HCT116 (cell line): ENCODE data around the gene RPUSD3. TPM values are rescaled to one million over a fixed set of nuclear protein-coding genes. Genes with fewer than 3 reads are reported as not detected.

Experiments used
- ATAC-seq: fragments of 200-7000 bp; cut with Tn5 transposase; 2 replicates; pipeline ENCODE4 v1.9.1; 2020; ENCODE audit warnings: mild to moderate bottlenecking, moderate library complexity
- BruUV-seq: library from RNA; stranded (reverse); fragments of 400-500 nt; replicated peaks from 2 replicates; lab custom pipeline; 2021; lab: Mats Ljungman, UMichigan
- CTCF ChIA-PET: fragments of 300-600 bp; sonication (Branson Sonifier 250); formaldehyde crosslinking; loops from one replicate; lab custom pipeline; 2021; ENCODE audit warnings: antibody characterized with exemption; lab: Charles Lee
- POLR2A ChIA-PET: fragments of 300-600, 350-600 bp; sonication (Branson Sonifier 250); formaldehyde crosslinking; loops from one replicate; lab custom pipeline; 2021; ENCODE audit warnings: antibody characterized with exemption; lab: Charles Lee
- RAD21 ChIA-PET, 2 experiments: fragments of 300-600 bp; sonication (Branson Sonifier 250); formaldehyde crosslinking; loops; one replicate each; lab custom pipeline; 2023; ENCODE audit warnings: low total read pairs in 2 of 2; ENCODE audit not compliant: uncharacterized antibody in 2 of 2, unreplicated experiment in 2 of 2, low non-redundant PET in 1 of 2; lab: Charles Lee
- DNase-seq: peaks from one replicate; pipeline ENCODE4 v3.0.0-alpha.2; 2010; ENCODE audit warnings: low read depth, low spot score
- H2AFZ ChIP-seq: fragments of 200-600 bp; shearing (Covaris generic), sonication (generic); 2 replicates; pipeline ENCODE4 v1.6.1; 2017; ENCODE audit warnings: low read depth, mixed run types, mixed read lengths, antibody characterized with exemption, low read length; ENCODE audit not compliant: poor library complexity, severe bottlenecking
- H3K27ac ChIP-seq: 2 replicates; pipeline ENCODE4 v1.5.1; 2012; ENCODE audit warnings: low read depth, low read length
- H3K27me3 ChIP-seq: fragments of 200-600 bp; sonication (generic); 2 replicates; pipeline ENCODE4 v1.6.1; 2016; ENCODE audit warnings: mixed run types, low read length, mixed read lengths; ENCODE audit not compliant: insufficient read depth
- H3K36me3 ChIP-seq, 2 experiments: fragments of 200-500 bp in 1 of 2; fragments of 200-600 bp in 1 of 2; sonication (Bioruptor generic) in 1 of 2; sonication (generic) in 1 of 2; 2 replicates each; pipeline versions ENCODE4 v1.5.1 to v1.6.1; 2014 to 2016; ENCODE audit warnings: low read length in 2 of 2, inconsistent platforms in 1 of 2, mixed read lengths in 1 of 2, mixed run types in 1 of 2; ENCODE audit not compliant: insufficient read depth in 2 of 2, control insufficient read depth in 1 of 2
- H3K4me1 ChIP-seq, 2 experiments: fragments of 200-600 bp in 1 of 2; sonication (generic) in 1 of 2; 2 replicates each; pipeline versions ENCODE4 v1.5.1 to v1.6.1; 2012 to 2017; ENCODE audit warnings: low read length in 2 of 2, inconsistent platforms in 1 of 2, mild to moderate bottlenecking in 1 of 2, mixed read lengths in 1 of 2, mixed run types in 1 of 2, moderate library complexity in 1 of 2; ENCODE audit not compliant: insufficient read depth in 2 of 2, control insufficient read depth in 1 of 2
- H3K4me2 ChIP-seq: fragments of 200-600 bp; sonication (generic); 2 replicates; pipeline ENCODE4 v1.6.1; 2017; ENCODE audit warnings: mixed run types, low read length, mixed read lengths
- H3K4me3 ChIP-seq, 2 experiments: fragments of 200-600 bp in 1 of 2; sonication (generic) in 1 of 2; replicated peaks in 1 of 2; 2 replicates each; pipeline ENCODE4 v1.5.1; 2011 to 2016; ENCODE audit warnings: low read length in 2 of 2, control low read depth in 1 of 2, low read depth in 1 of 2, mild to moderate bottlenecking in 1 of 2, mixed read lengths in 1 of 2, mixed run types in 1 of 2
- H3K79me2 ChIP-seq: fragments of 200-600 bp; sonication (generic); 2 replicates; pipeline ENCODE4 v1.6.1; 2017; ENCODE audit warnings: mild to moderate bottlenecking, mixed run types, low read length, moderate library complexity, mixed read lengths; ENCODE audit not compliant: insufficient read depth
- H3K9ac ChIP-seq: fragments of 200-600 bp; sonication (generic); 2 replicates; pipeline ENCODE4 v1.6.1; 2016; ENCODE audit warnings: low read length, mixed read lengths
- H3K9me2 ChIP-seq: fragments of 200-600 bp; sonication (generic), shearing (Covaris generic); 2 replicates; pipeline ENCODE4 v1.6.1; 2017; ENCODE audit warnings: mixed run types, mild to moderate bottlenecking, moderate library complexity; ENCODE audit not compliant: insufficient read depth
- H3K9me3 ChIP-seq, 2 experiments: fragments of 200-500 bp in 1 of 2; fragments of 200-600 bp in 1 of 2; sonication (Bioruptor generic) in 1 of 2; sonication (generic) in 1 of 2; 2 replicates each; pipeline ENCODE4 v1.6.1; 2014 to 2017; ENCODE audit warnings: low read length in 2 of 2, mixed read lengths in 2 of 2, inconsistent platforms in 1 of 2, low read depth in 1 of 2, mild to moderate bottlenecking in 1 of 2, mixed run types in 1 of 2, moderate library complexity in 1 of 2; ENCODE audit not compliant: control insufficient read depth in 1 of 2, insufficient read depth in 1 of 2
- H4K20me1 ChIP-seq: fragments of 200-600 bp; sonication (generic), shearing (Covaris generic); 2 replicates; pipeline ENCODE4 v1.6.1; 2017; ENCODE audit warnings: mixed run types, mild to moderate bottlenecking, moderate library complexity; ENCODE audit not compliant: insufficient read depth
- ATF3 ChIP-seq: IDR thresholded peaks from 2 replicates; pipeline ENCODE4 v1.6.1; 2012
- ELF1 ChIP-seq: IDR thresholded peaks from 2 replicates; pipeline ENCODE4 v1.6.1; 2012; ENCODE audit warnings: low read depth, borderline replicate concordance
- EZH2 ChIP-seq: fragments of 200-600 bp; sonication (generic); IDR thresholded peaks from 2 replicates; pipeline ENCODE4 v1.6.1; 2017; ENCODE audit warnings: antibody characterized with exemption, mixed run types
- FOSL1 ChIP-seq: IDR thresholded peaks from 2 replicates; pipeline ENCODE4 v1.6.1; 2012; ENCODE audit warnings: low read depth
- JUND ChIP-seq: IDR thresholded peaks from 2 replicates; pipeline ENCODE4 v1.6.1; 2012
- POLR2A ChIP-seq: IDR thresholded peaks from 2 replicates; pipeline ENCODE4 v1.7.0; 2011; ENCODE audit warnings: borderline replicate concordance; ENCODE audit not compliant: insufficient read depth, insufficient read length; ENCODE audit errors: extremely low read depth
- POLR2AphosphoS5 ChIP-seq: IDR thresholded peaks from 2 replicates; pipeline ENCODE4 v1.6.1; 2011; ENCODE audit warnings: mild to moderate bottlenecking, low read depth, low read length, moderate library complexity
- RAD21 ChIP-seq: IDR thresholded peaks from 2 replicates; pipeline ENCODE4 v1.6.1; 2012; ENCODE audit warnings: low read depth, mild to moderate bottlenecking
- REST ChIP-seq: IDR thresholded peaks from 2 replicates; pipeline ENCODE4 v1.6.1; 2012; ENCODE audit warnings: low read depth
- SRF ChIP-seq: IDR thresholded peaks from 2 replicates; pipeline ENCODE4 v1.6.1; 2012; ENCODE audit warnings: low read depth
- TCF7L2 ChIP-seq: IDR thresholded peaks from 2 replicates; pipeline ENCODE4 v1.7.0; 2011; ENCODE audit warnings: borderline replicate concordance, inconsistent platforms; ENCODE audit not compliant: insufficient read depth, insufficient read length; ENCODE audit errors: extremely low read depth
- YY1 ChIP-seq: IDR thresholded peaks from 2 replicates; pipeline ENCODE4 v1.6.1; 2011; ENCODE audit warnings: low read length, low read depth, moderate library complexity, mild to moderate bottlenecking; ENCODE audit not compliant: insufficient replicate concordance; ENCODE audit errors: extremely low read depth
- ZBTB33 ChIP-seq: IDR thresholded peaks from 2 replicates; pipeline ENCODE4 v1.6.1; 2011; ENCODE audit warnings: mild to moderate bottlenecking, low read length, moderate library complexity; ENCODE audit not compliant: insufficient replicate concordance; ENCODE audit errors: extremely low read depth
- ZNF274 ChIP-seq: fragments of 200-500 bp; sonication (Bioruptor generic); IDR thresholded peaks from 2 replicates; pipeline ENCODE4 v1.6.1; 2014; ENCODE audit warnings: mild to moderate bottlenecking, low read depth, low read length, inconsistent platforms
- intact Hi-C: fragments of 100-400 bp; cut with micrococcal nuclease; formaldehyde crosslinking; loops from 2 replicates; pipeline ENCODE4 v1.10.0; 2022
- total RNA-seq: library from RNA; stranded (reverse); gene quantifications from one replicate; pipeline ENCODE4 v1.2.1, GENCODE V29; 2021; ENCODE audit not compliant: unreplicated experiment

RPUSD3 gene
- total RNA-seq, 1 experiment from 2014 or later: 58.0 TPM

GRCh38 chr3:9809615-9810432 is 34.0 kb downstream of the RPUSD3 start, which contains the start of gene TTLL3 (continued):
- TF ChIP-seq ZBTB33 (no peak), TCF7L2 (peak; percentile 42), JUND (no peak)

- no peaks in the 10 kb centered on the region for H3K9me2 ChIP-seq
- TF ChIP-seq ATF3: no peak
- TF ChIP-seq JUND: no peak
- no peak for TF ChIP-seq FOSL1
- TF ChIP-seq ZBTB33: no peak
- no peak for TF ChIP-seq RAD21
- TF ChIP-seq ELF1: no peak
- TF ChIP-seq POLR2AphosphoS5: no peak
- TF ChIP-seq EZH2: no peak
- TF ChIP-seq REST: no peak
- TF ChIP-seq SRF: no peak
- no peak for TF ChIP-seq YY1
- TF ChIP-seq POLR2A: no peak
- TF ChIP-seq ZNF274: no peak
- no peaks in the 10 kb centered on the region for H3K27me3 ChIP-seq
- peaks cover 23 to 24% of the 10 kb centered on the region in 2 experiments; a peak in 3 of 4 replicates for H3K36me3 ChIP-seq
- ChIA-PET POLR2A (interaction anchor here (1.4 kb wide), 1 partner anchor 137 kb away, joined by 4 read pairs; no protein-coding TSS in a partner anchor), RAD21 (no interaction called here), CTCF (interaction anchor here (1.0 to 2.7 kb wide), 5 partner anchors 10 to 137 kb away, joined by 3 to 11 read pairs (median 4); partner anchors contain the start of gene CRELD1)
- no TSS peak for BruUV-seq
- no peaks in the 10 kb centered on the region; the same call in 1 of the 2 replicates for H3K79me2 ChIP-seq
- DNase-seq: no peak
- peak; percentile 14 for ATAC-seq
- peak overlapping the region; percentile 35 to 54 for H3K4me3 ChIP-seq
- no peaks in the 10 kb centered on the region for H4K20me1 ChIP-seq
- H3K9ac ChIP-seq: peak overlapping the region; percentile 68
- H3K27ac ChIP-seq: peak overlapping the region; percentile 69
- H3K4me2 ChIP-seq: peak overlapping the region; percentile 73
- intact Hi-C loops: loop anchor here (10.0 kb wide), 1 partner anchor 304 kb away; no protein-coding TSS in a partner anchor
- H3K9me3 ChIP-seq: no peaks in the 10 kb centered on the region
- no peak overlapping the region for H2AFZ ChIP-seq
- peaks cover 11 to 33% of the 10 kb centered on the region in 2 experiments; a peak in 3 of 4 replicates for H3K4me1 ChIP-seq
Measured at GRCh38 chr3:9809239-9809614, 34.6 kb downstream of the RPUSD3 start.
